HPDE6-E6E7 (cell line): Measurements from ENCODE around the gene SCUBE1.
"Not testable (repeated sequence)": the region's sequence is repeated elsewhere in the genome, so short reads cannot be mapped to it uniquely, and the experiment has no call there.

Source experiments
- DNase-seq: peaks from one replicate; pipeline ENCODE4 v3.0.0; 2011; ENCODE audit warnings: missing footprints; ENCODE audit errors: extremely low spot score

Gene SCUBE1

DNA sequence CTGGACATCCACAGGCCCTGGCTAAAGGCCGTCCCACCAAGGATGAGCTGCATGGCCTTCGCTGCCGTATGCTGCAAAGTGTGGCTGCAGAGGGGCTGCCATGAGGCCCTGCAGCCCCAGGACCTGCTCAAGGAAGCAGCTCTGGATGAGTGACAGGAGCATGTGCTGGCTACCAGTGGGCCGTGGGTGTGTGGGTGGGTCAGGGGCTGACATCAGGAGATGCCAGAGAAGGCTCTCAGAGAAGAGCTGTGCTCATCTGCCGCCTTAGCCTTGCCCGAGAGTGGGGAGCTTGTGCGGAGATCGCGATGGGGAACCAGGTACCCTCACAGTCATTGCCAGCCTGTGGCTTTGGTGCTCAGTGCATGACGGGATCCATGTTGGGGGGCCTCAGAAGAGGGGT is 41.3 kb downstream of the SCUBE1 start:
- DNase-seq, result no peak

DNA sequence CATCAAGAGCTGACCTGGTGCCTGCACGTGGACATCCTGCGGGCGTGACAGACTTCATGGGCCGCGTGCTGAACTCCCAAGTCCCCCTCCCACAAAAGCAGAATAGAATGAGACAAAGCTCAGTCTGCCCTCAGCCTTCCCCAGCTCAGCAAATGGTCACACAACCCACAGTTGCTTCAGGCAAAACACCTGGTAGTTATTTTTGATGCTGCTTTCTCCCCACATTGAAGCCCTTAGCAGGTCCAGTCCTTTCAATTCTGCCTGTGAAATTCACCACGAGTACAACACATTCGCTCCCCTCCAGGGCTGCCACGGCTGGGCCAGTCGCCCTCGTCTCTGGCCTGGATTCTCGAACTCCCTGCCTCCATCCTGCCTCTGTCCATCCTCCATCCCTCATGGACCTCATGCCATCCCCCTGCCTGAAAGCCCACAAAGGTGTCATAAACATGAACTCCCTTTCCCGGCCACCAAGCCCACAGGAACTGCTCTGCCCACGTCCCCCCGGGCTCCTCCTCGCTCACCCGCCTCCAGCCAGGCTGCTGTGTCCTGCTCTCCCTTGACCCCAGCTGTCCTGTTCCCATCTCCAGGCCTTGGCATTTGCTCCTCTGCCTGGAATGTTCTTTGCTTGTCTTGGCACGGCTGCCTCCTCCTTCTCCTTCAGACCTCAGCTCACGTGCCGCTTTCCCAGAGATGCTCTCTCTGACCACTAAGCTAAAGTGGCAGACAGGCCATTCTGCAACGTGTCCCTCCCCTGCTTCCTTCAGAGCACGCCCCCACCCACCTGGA is 42.1 kb downstream of the SCUBE1 start:
- no peak for DNase-seq

DNA sequence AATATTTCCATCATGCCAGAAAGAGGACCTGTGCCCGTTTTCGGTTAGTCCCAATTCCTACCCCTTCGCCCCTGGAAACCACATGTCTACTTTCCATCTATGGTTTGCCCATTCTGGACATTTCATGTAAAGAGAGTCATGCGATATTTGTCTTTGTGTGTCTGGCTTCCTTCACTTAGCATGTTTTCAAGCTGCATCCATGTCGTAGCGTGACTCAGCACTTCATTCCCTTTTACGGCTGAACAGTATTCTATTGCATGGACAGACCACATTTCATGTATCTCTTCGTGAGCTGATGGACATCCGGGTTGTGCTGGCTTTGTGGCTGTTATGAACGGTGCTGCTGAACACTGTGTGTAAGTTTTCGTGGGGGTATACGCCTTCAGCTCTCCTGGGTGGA is 43.4 kb downstream of the SCUBE1 start:
- no peak for DNase-seq

DNA sequence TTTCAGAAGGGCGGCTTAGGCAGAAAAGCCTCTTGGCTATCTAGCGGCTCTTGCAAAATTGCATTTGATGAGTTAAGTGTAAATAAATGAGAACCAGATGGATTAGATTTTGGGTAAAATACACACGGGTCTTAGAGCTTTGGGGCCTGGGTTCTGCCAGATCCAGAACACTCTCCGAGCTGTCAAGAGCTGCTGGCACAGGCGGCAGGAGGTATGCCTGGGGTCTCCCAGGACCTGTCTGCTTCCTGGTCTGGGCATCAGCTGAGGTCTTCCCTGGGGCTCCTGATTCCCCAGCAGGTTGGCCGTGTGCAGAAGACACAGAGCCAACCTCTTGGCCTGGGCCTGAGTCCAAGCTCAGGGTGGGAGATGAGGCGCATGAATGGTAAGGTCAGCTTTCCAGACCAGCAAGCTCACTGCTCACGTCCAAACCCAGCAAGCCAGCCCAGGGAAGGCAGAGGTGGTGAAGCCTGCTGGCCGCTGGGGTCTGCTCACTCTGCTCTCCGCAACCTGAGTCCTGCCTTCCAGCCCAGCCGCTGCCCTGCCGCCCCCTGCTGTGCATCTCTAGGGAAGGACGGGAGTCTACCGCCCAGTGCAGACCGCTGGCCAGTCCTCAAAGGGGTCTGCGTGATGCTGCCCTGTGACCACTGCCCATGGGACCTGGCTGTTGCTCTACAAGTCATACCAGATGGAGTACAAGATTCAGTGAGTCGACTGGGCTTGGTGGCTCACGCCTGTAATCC is 44.9 kb downstream of the SCUBE1 start:
- DNase-seq, result no peak

DNA sequence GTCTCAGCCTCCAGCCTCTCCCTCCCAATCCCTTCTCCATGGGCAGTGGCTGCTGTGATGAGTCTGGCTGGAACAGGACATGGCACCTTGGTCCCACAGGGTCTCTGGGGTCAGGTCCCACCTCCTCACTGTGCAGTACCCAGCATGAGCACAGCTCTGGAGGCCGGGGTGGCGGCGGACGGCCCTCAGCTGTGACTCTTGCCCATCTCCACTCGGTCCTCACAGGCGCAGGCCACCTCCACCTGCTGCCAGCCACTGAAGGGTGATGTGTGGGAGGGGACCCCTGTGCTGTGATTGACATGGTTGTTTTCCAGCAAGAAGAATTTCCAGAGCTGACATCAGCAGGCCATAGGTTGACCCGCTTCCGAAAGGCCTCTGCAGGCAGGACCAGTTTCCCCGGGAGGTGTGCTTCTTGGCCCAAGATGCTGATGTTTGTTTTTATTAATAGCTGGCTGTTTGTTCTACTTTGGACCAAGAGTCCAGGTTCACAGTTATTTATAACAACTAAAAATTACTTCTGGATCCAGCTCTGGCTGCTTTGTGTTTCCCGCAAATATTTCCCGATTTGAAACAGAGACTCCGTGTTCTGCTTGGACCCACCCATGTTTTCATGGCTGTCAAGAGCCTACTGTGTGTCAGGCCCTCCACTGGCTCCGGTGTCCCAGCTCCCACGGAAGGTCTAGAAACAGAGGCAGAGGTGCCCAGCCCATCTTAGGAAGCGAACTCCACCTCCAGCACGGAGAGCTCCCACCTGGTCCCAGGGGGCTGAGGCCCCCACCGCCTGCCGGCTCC is 45.7 kb downstream of the SCUBE1 start:
- no peak for DNase-seq

DNA sequence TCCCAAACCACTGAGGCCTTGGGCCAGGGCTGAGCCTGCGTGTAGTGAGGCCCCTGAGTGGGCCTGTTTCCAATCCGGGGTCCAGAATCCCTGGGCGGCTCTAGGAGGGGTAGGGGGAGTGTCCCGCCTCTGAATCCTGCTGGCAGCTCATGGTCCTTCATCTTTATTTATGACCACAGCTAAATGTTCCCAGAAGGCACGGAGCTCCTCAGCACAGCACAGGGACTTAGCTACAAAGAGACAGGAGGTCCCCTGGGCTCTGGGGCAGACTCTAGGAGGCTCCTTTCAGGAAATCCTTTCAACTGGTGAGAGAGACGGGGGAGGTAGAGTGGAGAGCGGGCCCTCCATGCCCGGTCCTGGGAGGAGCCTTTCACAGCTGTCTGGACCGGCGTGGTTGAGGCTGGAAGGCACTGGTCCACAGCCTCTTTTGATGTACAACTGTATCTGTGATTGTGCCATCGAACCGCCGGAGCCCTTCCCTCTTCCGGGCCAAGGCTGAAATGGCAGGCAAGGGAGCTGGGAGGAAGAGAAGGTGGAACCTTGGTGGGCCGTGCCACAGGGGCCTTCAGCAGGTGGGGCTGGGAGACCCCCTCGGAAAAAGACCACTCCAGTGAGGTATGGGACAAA is 46.8 kb downstream of the SCUBE1 start:
- DNase-seq, result no peak

DNA sequence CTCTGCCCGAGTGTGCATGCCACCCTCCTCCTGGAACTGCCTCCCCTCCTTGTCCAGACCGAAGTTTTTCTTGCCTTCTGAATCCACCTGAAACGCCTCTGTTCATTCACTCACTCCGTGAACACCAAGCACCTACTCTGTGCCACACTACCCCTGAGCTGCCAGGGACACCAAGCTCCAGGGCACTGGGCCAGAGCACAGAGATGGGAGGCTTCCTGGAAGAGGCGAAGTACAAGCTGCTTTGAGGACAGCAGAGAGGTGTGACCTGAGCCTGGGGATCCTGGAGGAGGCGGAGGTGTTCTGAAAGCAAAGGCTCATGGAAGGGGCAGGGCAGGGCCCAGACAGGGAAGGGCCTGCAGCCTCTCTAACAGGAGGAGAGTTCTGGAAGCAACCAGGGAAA is 47.5 kb downstream of the SCUBE1 start:
- DNase-seq, result no peak

DNA sequence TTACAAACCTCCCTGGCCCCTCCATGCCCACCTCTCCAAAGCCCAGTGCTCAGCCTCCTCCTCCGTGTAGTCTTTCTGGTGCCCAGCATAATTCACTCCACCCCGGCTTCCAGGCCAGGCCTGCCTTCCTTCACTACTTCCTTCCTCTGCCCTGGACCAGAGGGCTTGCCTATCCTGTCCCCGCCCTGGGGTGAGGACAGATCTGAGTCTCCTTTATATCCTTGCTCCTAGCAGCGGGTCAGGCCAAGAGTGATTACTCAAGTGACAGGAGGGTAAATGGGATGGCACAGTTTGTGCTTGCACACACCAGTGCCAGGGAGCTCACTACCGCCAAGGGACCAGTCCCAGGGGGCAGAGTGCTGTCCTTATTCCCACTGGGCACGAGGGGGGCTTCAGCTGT is 48.0 kb downstream of the SCUBE1 start:
- no peak for DNase-seq

DNA sequence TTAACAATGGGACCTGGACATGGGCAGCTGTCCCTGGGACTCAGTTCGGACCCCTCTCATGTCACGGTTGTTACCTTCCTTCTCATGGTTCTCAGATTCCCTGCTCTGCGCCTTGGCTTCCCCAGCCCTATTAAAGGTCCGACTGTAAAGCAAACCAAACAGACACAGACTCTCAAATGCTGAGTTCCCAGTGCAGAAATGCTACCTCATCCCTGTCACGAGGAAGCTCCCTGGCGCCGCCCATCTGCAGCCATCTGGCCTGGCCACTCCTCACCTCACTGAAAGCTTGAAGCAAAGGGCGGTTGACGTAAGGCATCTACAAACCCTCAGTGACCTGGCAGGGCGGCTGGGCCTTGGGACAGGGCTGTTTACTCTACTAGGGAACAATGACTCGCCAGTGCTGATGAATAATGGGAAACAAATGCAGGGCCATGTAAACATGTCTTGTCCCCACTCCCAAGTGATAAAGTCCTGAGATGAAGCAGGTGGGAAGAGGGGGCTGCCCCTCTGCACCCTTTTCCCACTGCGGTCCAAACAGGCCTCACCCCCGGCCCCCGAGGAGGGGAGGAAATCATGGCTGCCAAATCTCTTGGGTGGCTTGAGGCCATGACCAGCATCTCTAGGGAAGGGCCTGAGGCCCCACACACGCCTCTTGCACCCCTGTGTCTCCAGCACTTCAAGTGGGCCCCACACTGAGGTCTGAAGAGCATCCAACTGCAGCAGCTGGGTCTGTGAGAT is 49.3 kb downstream of the SCUBE1 start:
- no peak for DNase-seq

DNA sequence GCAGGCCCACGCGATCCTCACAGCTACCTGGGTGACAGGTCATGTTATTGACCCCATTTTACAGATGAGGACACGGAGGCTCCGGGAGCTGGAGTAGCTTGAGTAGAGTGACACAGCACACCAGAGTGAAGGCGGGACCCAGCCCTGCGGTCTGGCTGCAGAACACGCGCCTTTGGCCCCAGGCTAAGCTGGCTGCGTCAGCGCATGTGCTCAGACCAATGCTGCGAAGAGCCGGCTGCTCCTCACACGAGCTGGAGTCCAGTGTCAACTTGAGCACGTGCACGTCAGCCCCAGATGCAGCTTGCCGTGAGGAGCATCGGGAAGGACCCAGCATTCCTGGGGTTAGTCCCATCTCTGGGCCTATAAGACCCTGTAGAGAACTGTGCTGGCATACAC is 49.9 kb downstream of the SCUBE1 start:
- no peak for DNase-seq

DNA sequence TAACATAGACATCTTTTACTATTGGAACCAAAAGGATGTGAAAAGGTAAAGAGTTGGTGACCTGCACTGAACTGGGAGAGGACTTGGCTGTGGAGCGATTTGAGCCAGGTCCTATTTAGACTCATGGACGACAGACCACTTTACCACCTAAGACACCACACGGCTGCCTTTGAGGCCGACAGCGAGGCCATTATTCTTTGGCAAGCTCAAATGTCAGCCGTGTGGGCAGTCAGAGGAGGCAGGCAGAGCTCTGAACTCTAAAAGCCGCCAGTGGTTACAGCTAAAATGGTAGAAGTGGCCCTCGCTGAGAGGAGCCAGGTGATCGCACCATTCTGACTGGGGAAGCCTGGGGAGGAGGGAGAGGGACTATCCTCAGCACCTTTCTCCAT is 50.5 kb downstream of the SCUBE1 start:
- DNase-seq, result no peak

DNA sequence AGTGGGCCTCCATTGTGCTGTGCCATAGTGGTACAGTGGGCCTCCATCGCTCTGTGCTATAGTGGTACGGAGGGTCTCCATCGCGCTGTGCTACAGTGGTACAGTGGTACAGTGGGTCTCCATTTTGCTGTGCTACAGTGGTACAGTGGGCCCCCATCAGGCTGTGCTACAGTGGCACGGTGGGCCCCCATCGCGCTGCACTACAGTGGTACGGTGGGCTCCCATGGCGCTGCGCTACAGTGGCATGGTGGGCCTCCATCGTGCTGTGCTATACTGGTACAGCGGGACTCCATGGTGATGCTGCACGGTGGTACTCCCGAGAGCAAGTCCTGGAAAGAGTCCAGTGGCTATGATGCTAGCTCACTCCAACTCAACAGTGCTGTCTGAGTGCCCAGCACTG is 51.8 kb downstream of the SCUBE1 start:
- no peak for DNase-seq

DNA sequence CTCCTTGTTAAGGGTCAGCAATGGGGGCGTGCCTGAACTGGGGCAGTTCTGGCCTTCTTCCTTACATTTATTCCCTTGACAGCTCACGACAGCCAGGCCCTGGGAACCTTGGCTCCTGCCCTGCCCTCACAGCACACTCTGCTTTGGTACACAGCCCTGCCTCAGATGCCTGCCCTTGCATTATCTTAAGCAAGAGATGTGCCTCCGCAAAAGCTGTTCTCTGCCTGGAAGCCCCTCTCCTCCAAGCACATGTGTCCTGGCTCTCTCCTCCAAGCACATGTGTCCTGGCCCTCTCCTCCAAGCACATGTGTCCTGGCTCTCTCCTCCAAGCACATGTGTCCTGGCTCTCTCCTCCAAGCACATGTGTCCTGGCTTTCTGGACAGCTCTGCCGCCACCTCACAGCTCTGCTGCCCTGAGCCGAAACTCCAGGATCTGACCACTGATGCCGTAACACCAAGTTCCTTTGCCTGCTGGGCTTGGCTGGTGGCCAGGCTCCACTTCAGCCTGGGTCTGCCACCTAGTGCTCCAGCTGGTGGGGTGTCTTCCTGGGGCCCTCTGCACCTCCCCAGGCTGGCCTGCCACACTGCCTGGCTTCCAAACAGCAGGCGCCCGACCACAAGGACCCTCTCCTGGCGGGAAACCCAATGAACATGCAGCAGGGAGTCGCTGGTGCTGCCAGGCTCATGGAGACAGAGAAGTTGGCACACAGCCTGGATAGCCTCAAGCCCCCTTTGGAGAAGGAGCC is 53.0 kb downstream of the SCUBE1 start:
- no peak for DNase-seq

DNA sequence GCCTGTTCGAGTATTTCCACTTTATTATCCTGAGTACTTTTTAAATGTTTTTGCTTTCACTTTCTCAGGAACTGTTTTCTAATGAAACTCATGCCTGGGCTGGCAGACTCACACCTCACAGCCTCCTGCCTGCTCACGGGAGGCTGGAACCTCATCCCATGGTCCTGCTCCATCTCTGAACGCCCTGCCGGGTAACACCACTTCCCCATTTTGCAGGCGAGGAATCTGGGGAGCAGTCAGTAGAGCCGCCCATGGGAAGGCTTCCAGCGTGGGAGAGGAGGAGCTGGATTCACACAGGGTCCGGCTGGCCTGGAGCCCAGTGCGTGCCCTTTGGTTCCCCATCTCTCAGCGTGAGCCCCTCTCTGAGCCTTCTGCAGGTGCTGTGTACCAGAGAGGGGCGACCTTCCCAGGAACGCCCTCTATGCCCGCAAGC is 53.6 kb downstream of the SCUBE1 start:
- no peak for DNase-seq

DNA sequence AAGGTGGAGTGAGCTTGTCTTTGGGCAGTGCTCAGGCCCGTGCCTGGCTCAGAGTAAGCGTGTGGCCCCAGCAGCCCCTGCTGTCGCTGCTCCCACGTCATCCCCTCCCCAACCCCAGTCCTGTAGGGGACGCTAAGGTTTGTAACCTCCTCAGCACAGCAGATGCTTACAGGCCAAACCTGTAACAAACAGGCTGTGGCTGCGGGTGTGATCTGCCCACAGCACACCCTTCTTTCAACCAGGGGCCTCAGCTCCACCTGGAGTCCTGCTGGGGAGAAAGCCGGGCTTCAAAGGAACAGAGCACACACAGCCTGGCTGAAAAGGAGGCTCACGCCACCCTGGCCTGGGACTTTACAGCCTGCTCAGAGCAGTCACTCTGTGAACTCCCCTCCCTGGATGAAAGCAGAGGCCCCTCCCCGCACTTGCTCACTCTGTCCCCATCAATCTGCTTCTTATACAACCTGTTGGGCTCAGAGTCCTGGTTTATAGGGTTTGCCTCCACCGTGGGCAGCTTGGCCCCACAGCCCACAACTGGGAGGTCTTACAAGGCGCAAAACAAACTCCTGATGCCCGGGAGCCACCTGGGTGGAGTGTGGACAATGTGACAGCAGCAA is 54.3 kb downstream of the SCUBE1 start:
- no peak for DNase-seq

DNA sequence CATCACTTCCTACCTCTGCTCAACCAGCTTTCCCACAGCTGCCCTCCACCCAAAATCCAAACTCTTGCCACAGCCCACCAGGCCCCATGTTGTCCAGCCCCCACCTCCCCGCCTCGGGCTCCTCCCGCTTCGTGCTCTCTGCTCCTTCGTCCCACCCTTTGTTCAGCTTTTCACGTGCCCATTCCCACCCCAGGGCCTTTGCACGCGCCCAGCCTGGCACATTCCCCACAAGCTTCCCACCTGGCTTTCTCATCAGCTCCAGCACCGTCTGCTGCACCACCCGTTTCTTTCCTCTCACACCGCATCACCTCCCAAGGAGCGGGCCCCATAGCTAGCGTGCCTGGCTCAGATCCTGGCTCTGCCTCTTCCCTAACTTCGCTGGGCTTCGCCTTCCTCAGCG is 54.8 kb downstream of the SCUBE1 start:
- DNase-seq, result no peak

DNA sequence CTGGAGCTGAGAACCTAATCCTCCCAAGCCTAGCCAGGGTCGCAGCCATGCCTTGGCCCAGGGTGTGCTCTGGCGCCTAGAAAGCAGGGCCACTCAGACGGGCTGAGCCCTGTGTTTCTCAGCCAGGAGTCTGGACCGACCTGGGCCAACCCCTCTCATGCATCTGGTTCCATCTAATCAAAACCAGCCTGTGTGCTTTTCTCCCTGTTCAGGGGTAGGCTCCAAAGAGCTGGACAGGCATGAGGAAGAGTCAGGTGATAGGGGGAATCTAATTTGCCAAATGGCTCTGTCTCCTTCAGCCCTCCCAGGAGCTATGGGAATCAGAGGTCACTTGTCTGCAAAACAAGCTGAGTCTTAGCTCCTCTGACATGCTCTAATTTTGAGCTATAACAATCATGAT is 55.7 kb downstream of the SCUBE1 start:
- no peak for DNase-seq

DNA sequence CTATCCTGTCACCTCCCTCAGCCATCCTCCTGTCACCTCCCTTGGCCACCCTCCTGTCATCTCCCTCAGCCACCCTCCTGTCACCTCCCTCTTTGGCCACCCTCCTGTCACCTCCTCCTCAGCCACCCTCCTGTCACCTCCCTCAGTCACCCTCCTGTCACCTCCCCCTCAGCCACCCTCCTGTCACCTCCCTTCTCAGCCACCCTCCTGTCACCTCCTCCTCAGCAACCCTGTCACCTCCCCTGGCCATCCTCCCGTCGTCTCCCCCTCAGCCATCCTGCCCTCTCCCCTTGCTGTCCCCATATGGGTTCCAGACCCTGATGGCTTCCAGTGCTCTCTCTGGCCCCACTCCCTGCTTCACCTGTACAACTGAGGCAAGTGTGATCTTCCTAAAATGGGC is 61.8 kb downstream of the SCUBE1 start:
- no peak for DNase-seq

DNA sequence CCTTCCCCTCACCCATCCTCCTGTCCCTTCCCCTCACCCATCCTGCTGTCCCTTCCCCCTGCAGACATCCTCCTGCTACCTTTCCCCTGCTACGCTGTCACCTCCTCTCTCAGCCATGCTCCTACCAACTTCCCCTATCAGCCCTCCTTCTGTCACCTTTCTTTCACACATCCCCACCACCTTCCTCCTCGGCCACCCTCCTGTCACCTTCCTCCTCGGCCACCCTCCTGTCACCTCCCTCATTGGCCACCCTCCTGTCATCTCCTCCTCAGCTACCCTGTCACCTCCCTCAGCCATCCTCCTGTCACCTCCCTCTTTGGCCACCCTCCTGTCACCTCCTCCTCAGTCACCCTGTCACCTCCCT is 62.7 kb downstream of the SCUBE1 start:
- DNase-seq, result not testable (repeated sequence)

DNA sequence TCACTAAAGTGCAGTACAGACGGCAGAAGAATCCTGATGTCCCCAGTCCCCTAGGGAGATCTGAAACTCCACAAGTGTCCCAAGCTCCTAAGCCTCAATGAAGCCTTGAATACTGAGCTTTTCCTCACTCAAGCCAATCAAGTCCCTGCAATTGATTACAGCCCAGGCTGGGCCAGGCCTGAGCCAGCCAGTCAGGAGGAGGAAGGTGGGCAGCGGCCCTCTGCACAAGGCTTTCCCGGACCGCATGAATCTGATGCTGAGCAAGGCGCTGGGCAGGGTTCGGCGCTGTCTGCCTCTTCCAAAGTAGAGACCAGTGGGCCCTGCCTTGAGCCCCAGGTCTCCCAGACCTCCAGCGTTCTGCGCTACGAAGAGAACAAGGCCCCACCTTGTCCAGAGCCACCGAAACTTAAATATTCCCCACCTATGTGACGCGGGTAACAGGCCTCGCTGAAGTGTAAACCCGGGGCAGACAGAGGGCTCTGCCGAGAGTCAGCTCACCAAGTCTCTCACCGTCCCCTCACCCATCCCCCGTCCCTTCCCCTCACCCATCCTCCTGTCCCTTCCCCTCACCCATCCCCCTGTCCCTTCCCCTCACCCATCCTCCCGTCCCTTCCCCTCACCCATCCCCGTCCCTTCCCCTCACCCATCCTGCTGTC is 63.2 kb downstream of the SCUBE1 start:
- no peak for DNase-seq
